Osteoblast (primary cell): ENCODE results near the gene PTPRT. TPM values are rescaled to one million over a fixed set of nuclear protein-coding genes. Genes with fewer than 3 reads are reported as not detected.

Experiments used
- DNase-seq: peaks from one replicate; pipeline ENCODE4 v3.0.0; 2011; ENCODE audit warnings: low spot score, mixed read lengths; ENCODE audit not compliant: insufficient read length; ENCODE audit errors: missing footprints
- H2AFZ ChIP-seq: 2 replicates; pipeline ENCODE4 v1.6.0; 2011; ENCODE audit warnings: mild to moderate bottlenecking, low read length
- H3K27ac ChIP-seq: 2 replicates; pipeline ENCODE4 v1.5.1; 2011; ENCODE audit warnings: mild to moderate bottlenecking, low read depth, low read length, moderate library complexity
- H3K27me3 ChIP-seq: 2 replicates; pipeline ENCODE4 v1.6.0; 2012; ENCODE audit warnings: mild to moderate bottlenecking, control low read depth, inconsistent platforms, low read length, moderate library complexity; ENCODE audit not compliant: insufficient read depth
- H3K36me3 ChIP-seq: 2 replicates; pipeline ENCODE4 v1.5.1; 2011; ENCODE audit warnings: mild to moderate bottlenecking, low read length, control low read depth, moderate library complexity; ENCODE audit not compliant: insufficient read depth
- H3K4me1 ChIP-seq: 2 replicates; pipeline ENCODE4 v1.5.1; 2011; ENCODE audit warnings: mild to moderate bottlenecking, low read length, control low read depth, moderate library complexity; ENCODE audit not compliant: insufficient read depth
- H3K4me2 ChIP-seq: 2 replicates; pipeline ENCODE4 v1.6.0; 2011; ENCODE audit warnings: mild to moderate bottlenecking, low read length; ENCODE audit not compliant: insufficient read depth
- H3K4me3 ChIP-seq: fragments of 200-600 bp; sonication (generic); 3 replicates; pipeline ENCODE4 v1.5.1; 2012; ENCODE audit warnings: mild to moderate bottlenecking, low read length, inconsistent platforms; ENCODE audit not compliant: insufficient read depth
- H3K79me2 ChIP-seq: 2 replicates; pipeline ENCODE4 v1.6.0; 2012; ENCODE audit warnings: mild to moderate bottlenecking, low read length, control low read depth, inconsistent platforms; ENCODE audit not compliant: insufficient read depth
- H3K9me3 ChIP-seq: 2 replicates; pipeline ENCODE4 v1.5.1; 2011; ENCODE audit warnings: low read depth, low read length, control low read depth
- H4K20me1 ChIP-seq: 2 replicates; pipeline ENCODE4 v1.6.0; 2012; ENCODE audit warnings: mild to moderate bottlenecking, low read length, control low read depth; ENCODE audit not compliant: insufficient read depth
- CTCF ChIP-seq: IDR thresholded peaks from 2 replicates; pipeline ENCODE4 v1.5.1; 2011; ENCODE audit warnings: mild to moderate bottlenecking, low read depth, low read length, moderate library complexity; ENCODE audit errors: extremely low read depth
- total RNA-seq: library from RNA; depleted of rRNA; stranded (reverse); fragments of >200 nt; gene quantifications from 2 replicates; pipeline ENCODE4 v1.2.3, GENCODE V29; 2012

Gene PTPRT
- total RNA-seq, 1 donor, result not detected

GRCh38 chr20:42461965-42462593, 727.6 kb downstream of the PTPRT start:
- no peaks in the 10 kb centered on the region for H3K4me1 ChIP-seq
- H3K79me2 ChIP-seq, result no peaks in the 10 kb centered on the region
- H3K36me3 ChIP-seq, result no peaks in the 10 kb centered on the region
- no peak overlapping the region for H3K4me3 ChIP-seq
- DNase-seq, result no peak
- no peak for TF ChIP-seq CTCF
- H4K20me1 ChIP-seq, result no peaks in the 10 kb centered on the region
- no peak overlapping the region for H3K27ac ChIP-seq
- no peaks in the 10 kb centered on the region for H3K27me3 ChIP-seq
- H2AFZ ChIP-seq, result no peak overlapping the region
- H3K4me2 ChIP-seq, result no peak overlapping the region
- peaks cover 4% of the 10 kb centered on the region for H3K9me3 ChIP-seq

- no peaks in the 10 kb centered on the region for H3K79me2 ChIP-seq
- TF ChIP-seq CTCF, result no peak
- H2AFZ ChIP-seq, result no peak overlapping the region
Measured at GRCh38 chr20:42461291-42461690, 728.4 kb downstream of the PTPRT start.

GRCh38 chr20:42447270-42447669, 742.4 kb downstream of the PTPRT start:
- Histone ChIP-seq H2AFZ (no peak overlapping the region), H3K27me3 (no peaks in the 10 kb centered on the region), H3K4me3 (no peak overlapping the region), H3K27ac (no peak overlapping the region), H3K9me3 (no peaks in the 10 kb centered on the region), H3K4me1 (no peaks in the 10 kb centered on the region), H3K4me2 (no peak overlapping the region), H3K79me2 (no peaks in the 10 kb centered on the region), H4K20me1 (no peaks in the 10 kb centered on the region), H3K36me3 (no peaks in the 10 kb centered on the region)
- no peak for TF ChIP-seq CTCF
- no peak for DNase-seq

More at GRCh38 chr20:42461291-42461690, 728.4 kb downstream of the PTPRT start:
- no peak overlapping the region for H3K4me3 ChIP-seq
- H3K9me3 ChIP-seq, result peaks cover 4% of the 10 kb centered on the region
- H4K20me1 ChIP-seq, result no peaks in the 10 kb centered on the region
- no peak for DNase-seq
- no peaks in the 10 kb centered on the region for H3K4me1 ChIP-seq
- no peaks in the 10 kb centered on the region for H3K36me3 ChIP-seq
- H3K27me3 ChIP-seq, result no peaks in the 10 kb centered on the region
- H3K4me2 ChIP-seq, result no peak overlapping the region
- no peak overlapping the region for H3K27ac ChIP-seq

GRCh38 chr20:42444799-42445198, 744.9 kb downstream of the PTPRT start:
- no peak overlapping the region for H3K4me2 ChIP-seq
- H3K27me3 ChIP-seq, result no peaks in the 10 kb centered on the region
- H2AFZ ChIP-seq, result no peak overlapping the region
- no peak for TF ChIP-seq CTCF
- no peaks in the 10 kb centered on the region for H3K4me1 ChIP-seq
- no peaks in the 10 kb centered on the region for H3K79me2 ChIP-seq
- H4K20me1 ChIP-seq, result no peaks in the 10 kb centered on the region
- H3K36me3 ChIP-seq, result no peaks in the 10 kb centered on the region
- no peaks in the 10 kb centered on the region for H3K9me3 ChIP-seq
- no peak overlapping the region for H3K27ac ChIP-seq
- H3K4me3 ChIP-seq, result no peak overlapping the region
- no peak for DNase-seq
